ENCODE results near the gene SCGB3A1. TPM values are rescaled to one million over a fixed set of nuclear protein-coding genes. Genes with fewer than 3 reads are reported as not detected.

SCGB3A1 gene
- total RNA-seq, 2 donors from 2014 or later = not detected

- intact Hi-C loops (cut with DNase I) = no loop called here
- Histone ChIP-seq H3K27me3 (no peaks in the 10 kb centered on the region), H3K4me1 (peaks cover 6% of the 10 kb centered on the region), H3K9me3 (no peaks in the 10 kb centered on the region), H3K27ac (no peak overlapping the region), H3K4me3 (no peak overlapping the region), H3K36me3 (replicated peaks in 1 of 2; ENCODE audit: insufficient read depth in 1 of 2, low read depth in 2 of 2) (no peaks in the 10 kb centered on the region)
- TF ChIP-seq POLR2A (IDR thresholded peaks at IDR 0.05) (no peak), CTCF (IDR thresholded peaks at IDR 0.05) (no peak)
- ATAC-seq (no peak), DNase-seq (no peak)
- 91 to 94% methylated on average over 11 of the region's 11 CpGs for WGBS, 2 donors
These were observed 33.1 kb downstream of the SCGB3A1 start for GRCh38 chr5:180558232-180558631.

GRCh38 chr5:180557217-180557809 is 34.0 kb downstream of the SCGB3A1 start:
- no peak overlapping the region for H3K27ac ChIP-seq
- H3K27me3 ChIP-seq = no peaks in the 10 kb centered on the region
- no peaks in the 10 kb centered on the region for H3K36me3 ChIP-seq (replicated peaks in 1 of 2; ENCODE audit: insufficient read depth in 1 of 2, low read depth in 2 of 2)
- H3K4me3 ChIP-seq = no peak overlapping the region
- H3K9me3 ChIP-seq = no peaks in the 10 kb centered on the region
- intact Hi-C loops (cut with DNase I) = no loop called here
- DNase-seq (no peak), ATAC-seq (no peak)
- H3K4me1 ChIP-seq = peaks cover 6% of the 10 kb centered on the region
- 84 to 85% methylated on average over 2 of the region's 2 CpGs for WGBS, 2 donors
- TF ChIP-seq CTCF (IDR thresholded peaks at IDR 0.05) (no peak), POLR2A (IDR thresholded peaks at IDR 0.05) (no peak)

GRCh38 chr5:180555168-180555921 is 36.0 kb downstream of the SCGB3A1 start:
- Histone ChIP-seq H3K4me3 (no peak overlapping the region), H3K36me3 (replicated peaks in 1 of 2; ENCODE audit: insufficient read depth in 1 of 2, low read depth in 2 of 2) (no peaks in the 10 kb centered on the region), H3K27ac (peak overlapping the region in 2 of 4 donors; percentile 28 to 38), H3K4me1 (peaks cover 6% of the 10 kb centered on the region), H3K27me3 (no peaks in the 10 kb centered on the region), H3K9me3 (no peaks in the 10 kb centered on the region)
- intact Hi-C loops (cut with DNase I) = no loop called here
- TF ChIP-seq CTCF (IDR thresholded peaks at IDR 0.05) (no peak), POLR2A (IDR thresholded peaks at IDR 0.05) (no peak)
- 70% methylated on average over 7 of the region's 7 CpGs for WGBS, 2 donors
- ATAC-seq = no peak
- no peak for DNase-seq

GRCh38 chr5:180553530-180553929 is 37.8 kb downstream of the SCGB3A1 start:
- Histone ChIP-seq H3K27ac (no peak overlapping the region), H3K9me3 (no peaks in the 10 kb centered on the region), H3K4me3 (no peak overlapping the region), H3K27me3 (no peaks in the 10 kb centered on the region), H3K36me3 (replicated peaks in 1 of 2; ENCODE audit: insufficient read depth in 1 of 2, low read depth in 2 of 2) (no peaks in the 10 kb centered on the region), H3K4me1 (peaks cover 18% of the 10 kb centered on the region)
- no peak for ATAC-seq
- WGBS, 2 donors = 88 to 96% methylated on average over 3 of the region's 3 CpGs
- intact Hi-C loops (cut with DNase I) = no loop called here
- TF ChIP-seq CTCF (IDR thresholded peaks at IDR 0.05) (no peak), POLR2A (IDR thresholded peaks at IDR 0.05) (no peak)
- DNase-seq = no peak
